Measurements from ENCODE around the gene CYP4V2.

DNA sequence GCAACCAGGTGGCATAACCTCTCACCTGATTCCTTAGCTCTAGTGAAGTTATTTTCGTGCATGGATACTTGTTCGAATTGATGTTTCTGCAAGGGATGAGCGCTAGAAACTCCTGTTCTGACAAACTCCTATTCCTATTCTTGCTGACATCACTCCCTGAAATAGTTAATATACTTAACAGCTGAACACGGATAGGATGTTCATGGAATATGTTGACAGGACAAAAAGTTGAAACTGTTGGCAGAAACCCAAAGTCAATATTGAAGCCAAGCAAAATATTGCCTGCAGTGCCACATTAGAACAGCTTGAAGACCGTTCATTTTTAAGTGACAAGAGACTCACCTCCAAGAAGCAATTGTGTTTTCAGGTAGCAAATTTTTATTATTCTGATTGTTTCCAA, 35.9 kb downstream of the CYP4V2 start, which contains the start of gene KLKB1:
- TF ChIP-seq POLR2A (IDR thresholded peaks at IDR 0.05; ENCODE audit: low read length) (no peak), GATA1 (IDR thresholded peaks at IDR 0.05; ENCODE audit: low read depth, low read length) (no peak)

Measured in erythroblast (primary cell).